Measurements from ENCODE around the gene CD200R1L. TPM values are rescaled to one million over a fixed set of nuclear protein-coding genes. Genes with fewer than 3 reads are reported as not detected.

Gene CD200R1L
- total and polyA plus RNA-seq, 9 of the 15 experiments (the other 6 are each of a cell fraction or from before 2014, with no cell fraction given) = not detected

- TF ChIP-seq ZNF592 (IDR thresholded peaks at IDR 0.05) = 0 out of 2 replicates have a peak, but pooled peaks have one; percentile 41
- no peak for TF ChIP-seq ZNF277 (CRISPR knock-in tag; IDR thresholded peaks at IDR 0.05; ENCODE audit: borderline replicate concordance)
- no peak for TF ChIP-seq HNRNPK (IDR thresholded peaks at IDR 0.05; ENCODE audit: low read depth, low read length, poor library complexity, severe bottlenecking)
- TF ChIP-seq, protein P1, sequence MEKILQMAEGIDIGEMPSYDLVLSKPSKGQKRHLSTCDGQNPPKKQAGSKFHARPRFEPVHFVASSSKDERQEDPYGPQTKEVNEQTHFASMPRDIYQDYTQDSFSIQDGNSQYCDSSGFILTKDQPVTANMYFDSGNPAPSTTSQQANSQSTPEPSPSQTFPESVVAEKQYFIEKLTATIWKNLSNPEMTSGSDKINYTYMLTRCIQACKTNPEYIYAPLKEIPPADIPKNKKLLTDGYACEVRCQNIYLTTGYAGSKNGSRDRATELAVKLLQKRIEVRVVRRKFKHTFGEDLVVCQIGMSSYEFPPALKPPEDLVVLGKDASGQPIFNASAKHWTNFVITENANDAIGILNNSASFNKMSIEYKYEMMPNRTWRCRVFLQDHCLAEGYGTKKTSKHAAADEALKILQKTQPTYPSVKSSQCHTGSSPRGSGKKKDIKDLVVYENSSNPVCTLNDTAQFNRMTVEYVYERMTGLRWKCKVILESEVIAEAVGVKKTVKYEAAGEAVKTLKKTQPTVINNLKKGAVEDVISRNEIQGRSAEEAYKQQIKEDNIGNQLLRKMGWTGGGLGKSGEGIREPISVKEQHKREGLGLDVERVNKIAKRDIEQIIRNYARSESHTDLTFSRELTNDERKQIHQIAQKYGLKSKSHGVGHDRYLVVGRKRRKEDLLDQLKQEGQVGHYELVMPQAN (IDR thresholded peaks at IDR 0.05; ENCODE audit: borderline replicate concordance) = no peak
- TF ChIP-seq JUND (IDR thresholded peaks at IDR 0.05; ENCODE audit: borderline replicate concordance, low read depth, low read length) = no peak
- TF ChIP-seq JUND (tag; IDR thresholded peaks at IDR 0.05; ENCODE audit: borderline replicate concordance, low read depth, low read length) = peak; percentile 28; the same call in 1 of the 3 replicates
- no peak for TF ChIP-seq BHLHE40 (IDR thresholded peaks at IDR 0.05; ENCODE audit: low read length)
Measured at GRCh38 chr3:112770951-112771350, 75.7 kb downstream of the CD200R1L start (continued).
